GM19397 (cell line): ENCODE measurements around the gene NISCH.

Source experiments
- ATAC-seq: cut with Tn5 transposase; IDR thresholded peaks from one replicate; pipeline ENCODE4 v1.9.1; 2021; ENCODE audit warnings: mild to moderate bottlenecking, moderate library complexity; ENCODE audit not compliant: unreplicated experiment

Gene NISCH

GRCh38 chr3:52536112-52536368, 80.6 kb downstream of the NISCH start:
- no peak for ATAC-seq

GRCh38 chr3:52536369-52537164, 81.2 kb downstream of the NISCH start, which contains the start of gene UQCC5:
Gene UQCC5 (plus strand): TSS chr3:52536605. CDS start chr3:52536756, 151 bp downstream.
- peak; percentile 87 for ATAC-seq

GRCh38 chr3:52537165-52537620, 81.8 kb downstream of the NISCH start:
- ATAC-seq, result no peak

DNA sequence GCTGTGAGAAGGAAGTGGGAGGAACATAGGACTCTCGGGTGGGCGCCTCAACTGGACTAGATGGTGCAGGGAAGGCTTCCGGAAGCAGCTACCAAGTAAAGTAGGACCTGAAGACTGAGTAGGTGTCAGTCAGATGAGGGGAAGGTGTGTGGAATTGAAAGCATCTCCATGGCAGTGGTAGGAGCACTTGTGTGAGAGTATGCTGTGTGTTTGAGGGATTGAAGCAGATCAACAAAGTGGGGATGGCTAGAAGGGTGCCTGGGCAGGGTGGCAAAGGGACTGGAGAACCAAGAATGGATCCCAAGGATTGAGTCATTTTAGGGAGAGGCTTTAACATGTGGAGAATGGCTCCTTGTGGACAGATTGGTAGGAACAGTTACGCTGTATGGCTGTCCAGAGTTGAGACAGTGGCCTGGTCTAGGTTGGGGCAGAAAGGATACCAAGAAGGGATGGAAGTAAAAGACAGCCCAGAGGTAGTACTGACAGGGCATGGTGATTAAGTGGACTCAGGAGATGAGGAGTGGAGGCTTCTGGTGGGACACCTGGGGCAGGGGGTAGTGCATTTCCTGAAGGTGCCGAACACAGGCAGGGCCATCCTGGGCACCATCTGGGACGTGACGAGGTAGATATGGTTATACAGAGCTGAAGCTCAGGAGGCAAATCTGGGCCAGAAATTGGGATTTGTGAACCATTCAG, 82.5 kb downstream of the NISCH start:
- no peak for ATAC-seq

- ATAC-seq, result no peak
Observed at GRCh38 chr3:52539010-52539653, 83.7 kb downstream of the NISCH start.

GRCh38 chr3:52541050-52541449, 85.6 kb downstream of the NISCH start:
- ATAC-seq, result no peak
